ENCODE data around the gene CSNK2B. TPM values are rescaled to one million over a fixed set of nuclear protein-coding genes. Genes with fewer than 3 reads are reported as not detected.

CSNK2B gene
- total and polyA plus RNA-seq, 9 of the 15 experiments (the other 6 are each of a cell fraction or from before 2014, with no cell fraction given) = 120 to 1,126 (median 529) TPM

DNA sequence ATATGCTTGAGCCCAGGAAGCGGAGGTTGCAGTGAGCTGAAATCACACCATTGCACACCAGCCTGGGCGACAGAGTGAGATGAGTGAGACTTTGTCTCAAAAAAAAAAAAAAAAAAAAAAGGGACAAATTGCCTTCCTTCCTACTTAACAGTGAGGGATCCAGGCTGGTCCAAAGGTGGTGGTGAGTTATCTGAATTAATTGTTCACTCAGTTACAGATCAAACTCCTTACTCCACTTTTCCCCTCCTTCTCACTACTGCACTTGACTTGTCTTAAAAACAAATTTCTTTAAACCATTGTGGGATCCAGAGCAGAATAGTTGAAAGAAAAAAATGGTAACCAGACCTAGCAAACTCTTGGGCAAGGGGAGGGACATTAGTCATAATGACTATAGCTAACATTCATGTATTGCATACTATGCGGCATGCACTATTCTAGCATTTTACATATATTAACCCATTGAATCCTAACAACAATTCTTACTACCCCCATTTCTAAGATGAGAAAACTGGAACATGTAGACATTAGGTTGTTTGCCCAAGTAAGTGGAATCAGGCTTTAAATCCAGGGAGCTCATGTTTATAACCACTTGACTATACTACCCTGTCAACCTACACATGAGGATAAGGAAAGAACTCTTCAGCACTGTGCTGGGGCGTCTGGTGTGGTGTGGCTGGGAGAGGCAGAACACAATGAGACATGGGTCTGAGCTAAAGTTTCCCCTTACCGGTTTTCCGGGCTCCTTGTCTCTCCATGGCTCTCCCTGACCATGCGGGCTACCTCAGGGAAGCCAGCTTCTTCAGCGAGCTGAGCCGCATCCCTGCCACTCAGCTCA is 2.5 kb upstream of the CSNK2B start (continued):
- TF ChIP-seq TBL1XR1 (IDR thresholded peaks at IDR 0.05; ENCODE audit: low read length in 2 of 2) (no peak), NRF1 (conservative IDR thresholded peaks at IDR 0.05 in 1 of 2, IDR thresholded peaks at IDR 0.05 in 1 of 2) (no peak), RBBP5 (IDR thresholded peaks at IDR 0.05; ENCODE audit: borderline replicate concordance, insufficient read depth, low read length, poor library complexity, severe bottlenecking) (no peak), ZNF699 (CRISPR knock-in tag; IDR thresholded peaks at IDR 0.05; ENCODE audit: insufficient replicate concordance) (no peak), NFRKB (IDR thresholded peaks at IDR 0.05; ENCODE audit: low read depth) (no peak), CBFA2T2 (conservative IDR thresholded peaks at IDR 0.05) (no peak), NR4A1 (CRISPR knock-in tag; IDR thresholded peaks at IDR 0.05) (no peak), NR4A1 (tag; IDR thresholded peaks at IDR 0.05) (peak; percentile 12; the same call in 1 of the 2 replicates), RCOR1 (IDR thresholded peaks at IDR 0.05; ENCODE audit: borderline replicate concordance in 1 of 2, low read depth in 2 of 2, low read length in 2 of 2) (no peak), WHSC1 (IDR thresholded peaks at IDR 0.05; ENCODE audit: low read length) (no peak), MIER1 (IDR thresholded peaks at IDR 0.05; ENCODE audit: low read depth) (peak; percentile 16; the same call in 1 of the 2 replicates)
- TF ChIP-seq, protein P1, sequence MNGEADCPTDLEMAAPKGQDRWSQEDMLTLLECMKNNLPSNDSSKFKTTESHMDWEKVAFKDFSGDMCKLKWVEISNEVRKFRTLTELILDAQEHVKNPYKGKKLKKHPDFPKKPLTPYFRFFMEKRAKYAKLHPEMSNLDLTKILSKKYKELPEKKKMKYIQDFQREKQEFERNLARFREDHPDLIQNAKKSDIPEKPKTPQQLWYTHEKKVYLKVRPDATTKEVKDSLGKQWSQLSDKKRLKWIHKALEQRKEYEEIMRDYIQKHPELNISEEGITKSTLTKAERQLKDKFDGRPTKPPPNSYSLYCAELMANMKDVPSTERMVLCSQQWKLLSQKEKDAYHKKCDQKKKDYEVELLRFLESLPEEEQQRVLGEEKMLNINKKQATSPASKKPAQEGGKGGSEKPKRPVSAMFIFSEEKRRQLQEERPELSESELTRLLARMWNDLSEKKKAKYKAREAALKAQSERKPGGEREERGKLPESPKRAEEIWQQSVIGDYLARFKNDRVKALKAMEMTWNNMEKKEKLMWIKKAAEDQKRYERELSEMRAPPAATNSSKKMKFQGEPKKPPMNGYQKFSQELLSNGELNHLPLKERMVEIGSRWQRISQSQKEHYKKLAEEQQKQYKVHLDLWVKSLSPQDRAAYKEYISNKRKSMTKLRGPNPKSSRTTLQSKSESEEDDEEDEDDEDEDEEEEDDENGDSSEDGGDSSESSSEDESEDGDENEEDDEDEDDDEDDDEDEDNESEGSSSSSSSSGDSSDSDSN (IDR thresholded peaks at IDR 0.05; ENCODE audit: borderline replicate concordance in 1 of 2, low read depth in 2 of 2, low read length in 2 of 2) = no peak
- TF ChIP-seq, protein P2, sequence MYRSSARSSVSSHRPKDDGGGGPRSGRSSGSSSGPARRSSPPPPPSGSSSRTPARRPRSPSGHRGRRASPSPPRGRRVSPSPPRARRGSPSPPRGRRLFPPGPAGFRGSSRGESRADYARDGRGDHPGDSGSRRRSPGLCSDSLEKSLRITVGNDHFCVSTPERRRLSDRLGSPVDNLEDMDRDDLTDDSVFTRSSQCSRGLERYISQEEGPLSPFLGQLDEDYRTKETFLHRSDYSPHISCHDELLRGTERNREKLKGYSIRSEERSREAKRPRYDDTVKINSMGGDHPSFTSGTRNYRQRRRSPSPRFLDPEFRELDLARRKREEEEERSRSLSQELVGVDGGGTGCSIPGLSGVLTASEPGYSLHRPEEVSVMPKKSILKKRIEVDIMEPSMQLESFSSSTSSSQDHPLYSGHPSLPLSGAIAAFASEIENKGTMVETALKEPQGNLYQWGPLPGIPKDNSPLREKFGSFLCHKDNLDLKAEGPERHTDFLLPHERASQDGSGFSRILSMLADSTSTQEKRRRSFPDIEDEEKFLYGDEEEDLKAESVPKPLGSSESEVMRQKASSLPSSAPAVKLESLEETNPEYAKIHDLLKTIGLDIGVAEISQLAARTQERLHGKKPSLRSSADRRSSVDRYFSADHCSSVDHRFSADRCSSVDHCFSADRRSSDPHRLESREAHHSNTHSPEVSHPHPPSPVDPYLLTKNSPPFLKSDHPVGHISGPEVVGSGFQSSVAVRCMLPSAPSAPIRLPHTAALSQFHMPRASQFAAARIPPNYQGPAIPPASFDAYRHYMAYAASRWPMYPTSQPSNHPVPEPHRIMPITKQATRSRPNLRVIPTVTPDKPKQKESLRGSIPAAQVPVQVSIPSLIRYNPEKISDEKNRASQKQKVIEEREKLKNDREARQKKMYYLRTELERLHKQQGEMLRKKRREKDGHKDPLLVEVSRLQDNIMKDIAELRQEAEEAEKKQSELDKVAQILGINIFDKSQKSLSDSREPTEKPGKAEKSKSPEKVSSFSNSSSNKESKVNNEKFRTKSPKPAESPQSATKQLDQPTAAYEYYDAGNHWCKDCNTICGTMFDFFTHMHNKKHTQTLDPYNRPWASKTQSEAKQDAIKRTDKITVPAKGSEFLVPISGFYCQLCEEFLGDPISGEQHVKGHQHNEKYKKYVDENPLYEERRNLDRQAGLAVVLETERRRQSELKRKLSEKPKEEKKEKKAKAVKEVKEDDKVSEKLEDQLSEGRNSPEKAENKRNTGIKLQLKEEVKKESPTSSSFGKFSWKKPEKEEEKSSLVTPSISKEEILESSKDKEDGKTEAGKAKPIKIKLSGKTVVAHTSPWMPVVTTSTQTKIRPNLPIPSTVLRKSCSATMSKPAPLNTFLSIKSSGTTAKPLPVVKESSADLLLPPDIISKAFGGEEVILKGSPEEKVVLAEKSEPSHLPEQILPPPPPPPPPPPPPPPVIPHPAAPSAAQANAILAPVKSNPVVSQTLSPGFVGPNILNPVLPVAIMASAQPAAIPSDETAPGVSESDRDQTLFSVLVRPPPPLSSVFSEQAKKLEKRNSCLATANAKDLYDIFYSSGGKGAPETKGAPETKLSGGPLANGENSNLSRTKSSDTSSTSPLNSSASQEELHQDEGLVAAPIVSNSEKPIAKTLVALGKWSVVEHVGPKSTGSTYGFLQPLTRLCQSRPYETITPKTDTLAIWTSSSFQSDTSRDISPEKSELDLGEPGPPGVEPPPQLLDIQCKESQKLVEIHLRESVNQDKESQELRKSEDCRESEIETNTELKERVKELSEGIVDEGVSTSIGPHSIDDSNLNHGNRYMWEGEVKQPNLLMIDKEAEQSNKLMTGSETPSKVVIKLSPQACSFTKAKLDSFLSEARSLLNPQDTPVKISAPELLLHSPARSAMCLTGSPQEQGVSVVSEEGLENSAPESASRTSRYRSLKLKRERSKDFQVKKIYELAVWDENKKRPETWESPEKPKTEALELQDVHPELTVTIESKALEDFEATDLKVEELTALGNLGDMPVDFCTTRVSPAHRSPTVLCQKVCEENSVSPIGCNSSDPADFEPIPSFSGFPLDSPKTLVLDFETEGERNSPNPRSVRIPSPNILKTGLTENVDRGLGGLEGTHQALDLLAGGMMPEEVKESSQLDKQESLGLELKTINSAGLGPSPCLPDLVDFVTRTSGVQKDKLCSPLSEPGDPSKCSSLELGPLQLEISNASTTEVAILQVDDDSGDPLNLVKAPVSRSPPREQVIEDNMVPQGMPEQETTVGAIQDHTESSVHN (IDR thresholded peaks at IDR 0.05; ENCODE audit: borderline replicate concordance in 1 of 2, low read depth in 1 of 2) = no peak
